Panc1 (cell line): ENCODE data around the gene ZNF366. TPM values are rescaled to one million over a fixed set of nuclear protein-coding genes. Genes with fewer than 3 reads are reported as not detected.

Experiments used
- ATAC-seq: fragments of 200-7000 bp; cut with Tn5 transposase; 2 replicates; pipeline ENCODE4 v1.9.1; 2020; ENCODE audit warnings: mild to moderate bottlenecking, moderate library complexity
- BruUV-seq: library from RNA; stranded (reverse); fragments of 400-500 nt; replicated peaks from 2 replicates; lab custom pipeline; 2021; lab: Mats Ljungman, UMichigan
- CTCF ChIA-PET: fragments of 300-600 bp; sonication (Branson Sonifier 250); formaldehyde crosslinking; loops from one replicate; lab custom pipeline; 2022; ENCODE audit warnings: antibody characterized with exemption; lab: Charles Lee
- POLR2A ChIA-PET: fragments of 300-600 bp; sonication (Branson Sonifier 250); formaldehyde crosslinking; loops from one replicate; lab custom pipeline; 2022; ENCODE audit warnings: antibody characterized with exemption; lab: Charles Lee
- DNase-seq: peaks from one replicate; pipeline ENCODE4 v3.0.0-alpha.2; 2010; ENCODE audit warnings: low read depth, low spot score
- H3K27ac ChIP-seq: 2 replicates; pipeline ENCODE4 v1.5.1; 2011; ENCODE audit warnings: mild to moderate bottlenecking, low read length, inconsistent platforms
- H3K27me3 ChIP-seq: fragments of 200-500 bp; sonication (Bioruptor generic); 2 replicates; pipeline ENCODE4 v1.6.0; 2014; ENCODE audit warnings: low read length, inconsistent platforms; ENCODE audit not compliant: control insufficient read depth, insufficient read depth
- H3K36me3 ChIP-seq: fragments of 200-500 bp; sonication (Bioruptor generic); 2 replicates; pipeline ENCODE4 v1.5.1; 2014; ENCODE audit warnings: inconsistent platforms, mild to moderate bottlenecking, low read length, moderate library complexity; ENCODE audit not compliant: control insufficient read depth, insufficient read depth
- H3K4me1 ChIP-seq: 2 replicates; pipeline ENCODE4 v1.5.1; 2011; ENCODE audit warnings: inconsistent platforms, mild to moderate bottlenecking, low read length, moderate library complexity; ENCODE audit not compliant: control insufficient read depth, insufficient read depth
- H3K4me3 ChIP-seq, 2 experiments: 2 replicates each; pipeline ENCODE4 v1.5.1; 2011 to 2012; ENCODE audit warnings: low read depth in 2 of 2, low read length in 2 of 2, mild to moderate bottlenecking in 2 of 2, inconsistent platforms in 1 of 2, moderate library complexity in 1 of 2
- H3K9me3 ChIP-seq: fragments of 200-500 bp; sonication (Bioruptor generic); 2 replicates; pipeline ENCODE4 v1.5.1; 2014; ENCODE audit warnings: low read depth, mild to moderate bottlenecking, inconsistent platforms, low read length, moderate library complexity; ENCODE audit not compliant: control insufficient read depth, insufficient read depth
- POLR2AphosphoS5 ChIP-seq: IDR thresholded peaks from 2 replicates; pipeline ENCODE4 v1.6.1; 2012; ENCODE audit warnings: mild to moderate bottlenecking, low read depth, low read length, moderate library complexity
- SIN3A ChIP-seq: IDR thresholded peaks from 2 replicates; pipeline ENCODE4 v1.6.1; 2012; ENCODE audit warnings: low read depth, mild to moderate bottlenecking, low read length, moderate library complexity, borderline replicate concordance; ENCODE audit not compliant: insufficient read depth
- TCF7L2 ChIP-seq: IDR thresholded peaks from 2 replicates; pipeline ENCODE4 v1.6.1; 2011; ENCODE audit warnings: mild to moderate bottlenecking, low read depth, low read length, inconsistent platforms
- in situ Hi-C: cut with HindIII; loops from 2 replicates; pipeline ENCODE4 v1.10.0; 2016; ENCODE audit warnings: low sequenced_read_pairs, low pct_unique_long_range_greater_than_20kb
- intact Hi-C: fragments of 100-400 bp; cut with micrococcal nuclease; formaldehyde crosslinking; loops from one replicate; pipeline ENCODE4 v1.10.0; 2022; ENCODE audit not compliant: unreplicated experiment
- total RNA-seq: library from RNA; stranded (reverse); gene quantifications from one replicate; pipeline ENCODE4 v1.2.1, GENCODE V29; 2021; ENCODE audit not compliant: unreplicated experiment
- TF ChIP-seq, protein P1 (sequence below): fragments of 450-650 bp; IDR thresholded peaks from 2 replicates; pipeline ENCODE4 v1.5.1; 2017; ENCODE audit warnings: mild to moderate bottlenecking
- TF ChIP-seq, protein P2 (sequence below), 2 experiments: IDR thresholded peaks; 2 replicates each; pipeline ENCODE4 v1.6.1; 2011 to 2012; ENCODE audit warnings: low read depth in 2 of 2, control low read depth in 1 of 2, low read length in 1 of 2, mild to moderate bottlenecking in 1 of 2, moderate library complexity in 1 of 2; ENCODE audit not compliant: insufficient read depth in 1 of 2

Gene ZNF366
- total RNA-seq, 1 experiment from 2014 or later: not detected

DNA sequence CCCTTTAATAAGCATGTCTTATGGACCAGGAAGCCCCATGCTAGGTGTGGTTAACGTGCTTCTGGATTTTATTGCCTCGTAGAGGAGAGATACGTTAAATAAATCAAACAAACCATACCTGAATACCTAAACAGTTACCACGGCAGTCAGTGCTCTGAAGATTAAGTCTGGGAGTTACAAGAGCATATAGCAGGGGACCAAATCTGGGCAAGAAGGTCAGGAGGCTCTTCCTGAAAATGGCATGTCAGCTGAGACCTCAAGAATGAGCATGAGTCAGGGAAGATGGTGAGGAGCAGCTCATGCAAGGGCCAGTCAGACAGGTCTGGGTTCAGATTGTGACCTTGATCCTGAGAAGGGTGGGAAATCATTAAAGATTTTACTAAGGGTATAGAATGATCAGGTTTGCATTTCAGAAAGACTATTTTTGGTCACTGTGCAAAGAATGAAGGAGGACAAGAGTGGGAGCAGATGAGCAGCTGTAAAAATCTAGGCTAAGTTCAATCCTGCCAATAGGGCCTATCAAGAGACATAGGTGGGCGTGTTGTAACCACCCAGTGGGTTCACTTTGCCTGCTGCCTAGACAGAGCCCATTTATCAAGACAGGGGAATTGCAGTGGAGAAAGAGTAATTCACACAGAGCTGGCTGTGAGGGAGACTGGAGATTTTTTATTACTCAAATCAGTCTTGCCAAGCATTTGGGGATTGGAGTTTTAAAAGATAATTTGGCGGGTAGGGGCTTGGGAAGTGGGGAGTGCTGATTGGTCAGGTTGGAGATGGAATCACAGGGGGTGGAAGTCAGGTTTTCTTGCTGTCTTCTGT lies 4.8 kb upstream of the ZNF366 start:
- Histone ChIP-seq H3K9me3 (no peaks in the 10 kb centered on the region), H3K4me3 (no peak overlapping the region), H3K36me3 (no peaks in the 10 kb centered on the region), H3K27me3 (no peaks in the 10 kb centered on the region), H3K4me1 (no peaks in the 10 kb centered on the region), H3K27ac (no peak overlapping the region)
- no TSS peak for BruUV-seq
- TF ChIP-seq, protein P1, sequence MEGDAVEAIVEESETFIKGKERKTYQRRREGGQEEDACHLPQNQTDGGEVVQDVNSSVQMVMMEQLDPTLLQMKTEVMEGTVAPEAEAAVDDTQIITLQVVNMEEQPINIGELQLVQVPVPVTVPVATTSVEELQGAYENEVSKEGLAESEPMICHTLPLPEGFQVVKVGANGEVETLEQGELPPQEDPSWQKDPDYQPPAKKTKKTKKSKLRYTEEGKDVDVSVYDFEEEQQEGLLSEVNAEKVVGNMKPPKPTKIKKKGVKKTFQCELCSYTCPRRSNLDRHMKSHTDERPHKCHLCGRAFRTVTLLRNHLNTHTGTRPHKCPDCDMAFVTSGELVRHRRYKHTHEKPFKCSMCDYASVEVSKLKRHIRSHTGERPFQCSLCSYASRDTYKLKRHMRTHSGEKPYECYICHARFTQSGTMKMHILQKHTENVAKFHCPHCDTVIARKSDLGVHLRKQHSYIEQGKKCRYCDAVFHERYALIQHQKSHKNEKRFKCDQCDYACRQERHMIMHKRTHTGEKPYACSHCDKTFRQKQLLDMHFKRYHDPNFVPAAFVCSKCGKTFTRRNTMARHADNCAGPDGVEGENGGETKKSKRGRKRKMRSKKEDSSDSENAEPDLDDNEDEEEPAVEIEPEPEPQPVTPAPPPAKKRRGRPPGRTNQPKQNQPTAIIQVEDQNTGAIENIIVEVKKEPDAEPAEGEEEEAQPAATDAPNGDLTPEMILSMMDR: no peak
- TF ChIP-seq SIN3A (no peak), TCF7L2 (no peak), POLR2AphosphoS5 (no peak)
- TF ChIP-seq, protein P2, sequence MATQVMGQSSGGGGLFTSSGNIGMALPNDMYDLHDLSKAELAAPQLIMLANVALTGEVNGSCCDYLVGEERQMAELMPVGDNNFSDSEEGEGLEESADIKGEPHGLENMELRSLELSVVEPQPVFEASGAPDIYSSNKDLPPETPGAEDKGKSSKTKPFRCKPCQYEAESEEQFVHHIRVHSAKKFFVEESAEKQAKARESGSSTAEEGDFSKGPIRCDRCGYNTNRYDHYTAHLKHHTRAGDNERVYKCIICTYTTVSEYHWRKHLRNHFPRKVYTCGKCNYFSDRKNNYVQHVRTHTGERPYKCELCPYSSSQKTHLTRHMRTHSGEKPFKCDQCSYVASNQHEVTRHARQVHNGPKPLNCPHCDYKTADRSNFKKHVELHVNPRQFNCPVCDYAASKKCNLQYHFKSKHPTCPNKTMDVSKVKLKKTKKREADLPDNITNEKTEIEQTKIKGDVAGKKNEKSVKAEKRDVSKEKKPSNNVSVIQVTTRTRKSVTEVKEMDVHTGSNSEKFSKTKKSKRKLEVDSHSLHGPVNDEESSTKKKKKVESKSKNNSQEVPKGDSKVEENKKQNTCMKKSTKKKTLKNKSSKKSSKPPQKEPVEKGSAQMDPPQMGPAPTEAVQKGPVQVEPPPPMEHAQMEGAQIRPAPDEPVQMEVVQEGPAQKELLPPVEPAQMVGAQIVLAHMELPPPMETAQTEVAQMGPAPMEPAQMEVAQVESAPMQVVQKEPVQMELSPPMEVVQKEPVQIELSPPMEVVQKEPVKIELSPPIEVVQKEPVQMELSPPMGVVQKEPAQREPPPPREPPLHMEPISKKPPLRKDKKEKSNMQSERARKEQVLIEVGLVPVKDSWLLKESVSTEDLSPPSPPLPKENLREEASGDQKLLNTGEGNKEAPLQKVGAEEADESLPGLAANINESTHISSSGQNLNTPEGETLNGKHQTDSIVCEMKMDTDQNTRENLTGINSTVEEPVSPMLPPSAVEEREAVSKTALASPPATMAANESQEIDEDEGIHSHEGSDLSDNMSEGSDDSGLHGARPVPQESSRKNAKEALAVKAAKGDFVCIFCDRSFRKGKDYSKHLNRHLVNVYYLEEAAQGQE (IDR thresholded peaks at IDR 0.05; ENCODE audit: insufficient read depth in 1 of 2, low read depth in 2 of 2, low read length in 1 of 2): no peak
- in situ Hi-C loops (no loop called here), intact Hi-C loops (no loop called here)
- ChIA-PET POLR2A (no interaction called here), CTCF (no interaction called here)
- ATAC-seq (no peak), DNase-seq (no peak)

DNA sequence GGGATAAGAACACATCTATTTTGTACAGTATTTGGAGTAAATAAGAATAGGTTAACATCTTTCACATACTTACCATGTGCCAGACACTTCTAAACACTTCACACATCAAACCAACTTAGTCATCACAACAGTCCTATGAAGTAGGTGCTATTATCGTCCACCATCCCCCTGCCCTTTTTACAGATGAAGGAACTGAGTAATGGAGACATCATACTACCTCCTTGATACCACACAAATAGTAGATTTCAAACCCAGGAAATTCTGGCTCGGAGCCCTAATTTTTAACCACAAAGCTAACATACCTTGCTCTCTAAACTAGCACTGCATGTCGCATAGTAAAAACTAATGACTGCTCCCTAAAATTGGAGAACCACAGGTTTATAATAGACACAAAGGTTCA lies 4.2 kb upstream of the ZNF366 start:
- Histone ChIP-seq H3K27me3 (no peaks in the 10 kb centered on the region), H3K27ac (no peak overlapping the region), H3K9me3 (no peaks in the 10 kb centered on the region), H3K36me3 (no peaks in the 10 kb centered on the region), H3K4me1 (no peaks in the 10 kb centered on the region), H3K4me3 (no peak overlapping the region)
- POLR2A ChIA-PET: no interaction called here
- DNase-seq (no peak), ATAC-seq (no peak)
- intact Hi-C loops: no loop called here
- TF ChIP-seq, protein P1: no peak
- TF ChIP-seq SIN3A: no peak
- TF ChIP-seq, protein P2 (IDR thresholded peaks at IDR 0.05; ENCODE audit: insufficient read depth in 1 of 2, low read depth in 2 of 2, low read length in 1 of 2): no peak
- TF ChIP-seq TCF7L2: no peak
- no peak for TF ChIP-seq POLR2AphosphoS5
- in situ Hi-C loops: no loop called here
- CTCF ChIA-PET: no interaction called here
- BruUV-seq: no TSS peak
